GM19238 (cell line): Measurements from ENCODE around the gene NCS1.

ENCODE experiments used
- DNase-seq: peaks from one replicate; pipeline ENCODE4 v3.0.0; 2011; ENCODE audit warnings: low spot score; ENCODE audit not compliant: insufficient read length

The NCS1 gene

GRCh38 chr9:130175355-130175754 is 3.2 kb downstream of the NCS1 start:
- DNase-seq: no peak

DNA sequence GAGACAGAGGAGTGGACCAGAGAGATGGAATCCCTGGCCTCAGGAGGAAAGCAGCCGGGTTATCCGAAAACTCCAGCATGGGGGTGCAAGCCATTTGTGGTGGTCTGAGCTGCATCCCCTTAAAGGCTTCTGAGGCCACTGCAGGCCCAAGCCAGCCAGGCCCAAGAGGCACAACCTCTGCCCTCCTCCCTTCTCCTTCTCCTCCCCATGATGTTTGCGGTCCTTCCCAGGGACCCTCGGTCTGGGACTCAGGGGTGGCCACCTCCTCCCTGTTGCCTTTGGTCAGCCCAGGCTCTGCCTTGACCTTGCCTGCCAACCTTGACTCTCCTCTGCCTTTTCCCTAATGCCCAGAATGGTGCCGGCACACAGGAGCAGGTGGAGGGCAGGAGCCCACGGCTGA is 4.6 kb downstream of the NCS1 start:
- DNase-seq: no peak

DNA sequence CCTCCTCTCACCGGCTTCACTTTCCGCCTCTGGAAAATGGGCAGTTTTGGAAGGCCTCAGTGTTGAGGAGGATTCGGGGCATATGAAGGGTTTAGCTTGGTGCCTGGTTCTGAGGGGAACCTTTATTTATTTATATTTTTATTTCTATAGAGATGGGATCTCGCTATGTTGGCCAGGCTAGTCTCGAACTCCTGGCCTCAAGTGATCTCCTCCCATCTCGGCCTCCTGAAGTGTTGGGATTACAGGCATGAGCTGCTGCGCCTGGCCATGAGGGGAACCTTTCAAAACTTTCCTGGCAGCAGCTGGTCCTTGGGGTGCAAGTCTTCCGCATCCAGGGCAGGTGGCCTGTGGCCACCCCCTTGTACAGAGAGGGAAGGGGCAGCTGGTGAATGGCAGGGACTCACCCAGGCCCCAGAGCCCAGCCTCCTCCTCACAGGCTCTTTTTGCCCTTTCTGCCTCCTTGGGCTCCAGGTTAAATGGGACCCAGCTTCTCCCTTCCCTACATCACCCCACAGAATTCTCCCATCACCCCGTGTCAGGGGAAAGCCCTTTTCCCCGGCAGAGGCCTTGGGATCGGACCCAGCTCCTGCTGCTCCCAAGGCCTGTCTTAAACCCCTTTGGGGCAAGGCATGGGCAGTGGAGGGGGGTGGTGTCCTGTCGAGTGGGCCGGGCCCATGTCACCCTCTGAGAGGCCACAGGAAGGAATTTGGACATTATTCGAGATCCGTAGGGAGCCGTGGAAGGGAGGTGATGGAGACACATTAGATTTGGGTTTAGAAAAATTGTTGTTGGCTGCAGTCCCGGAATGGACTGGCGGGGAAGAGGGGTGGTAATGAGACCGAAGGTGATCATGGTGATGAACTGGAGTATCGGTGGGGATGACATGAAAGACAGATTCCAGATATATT is 5.9 kb downstream of the NCS1 start:
- DNase-seq: no peak

DNA sequence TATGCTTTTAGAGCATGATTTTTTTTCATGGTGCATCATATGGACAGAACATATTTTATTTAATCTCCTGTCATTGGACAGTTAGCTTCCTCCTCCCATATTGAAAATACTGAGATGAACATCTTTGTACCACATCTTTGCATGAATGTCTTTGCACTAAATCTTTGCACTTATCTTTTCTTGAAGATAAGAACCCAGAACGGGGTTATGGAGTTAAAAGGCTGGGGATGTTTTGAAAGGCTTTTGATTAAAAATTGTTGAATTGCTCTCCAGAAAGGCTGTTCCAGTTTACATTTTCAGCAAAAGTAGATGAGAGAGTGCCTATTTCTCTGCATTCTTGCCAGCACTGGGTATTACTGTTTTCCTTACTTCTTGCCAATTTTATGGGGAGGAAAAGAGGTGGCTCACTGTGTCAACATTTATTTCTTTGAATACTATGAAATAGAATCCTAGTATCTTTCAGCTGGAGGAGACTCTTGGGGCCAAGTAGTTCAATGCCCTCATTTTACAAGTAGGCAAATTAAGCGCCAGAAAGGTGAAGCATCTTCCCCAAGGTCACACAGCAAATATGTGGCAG is 7.2 kb downstream of the NCS1 start:
- DNase-seq: no peak

DNA sequence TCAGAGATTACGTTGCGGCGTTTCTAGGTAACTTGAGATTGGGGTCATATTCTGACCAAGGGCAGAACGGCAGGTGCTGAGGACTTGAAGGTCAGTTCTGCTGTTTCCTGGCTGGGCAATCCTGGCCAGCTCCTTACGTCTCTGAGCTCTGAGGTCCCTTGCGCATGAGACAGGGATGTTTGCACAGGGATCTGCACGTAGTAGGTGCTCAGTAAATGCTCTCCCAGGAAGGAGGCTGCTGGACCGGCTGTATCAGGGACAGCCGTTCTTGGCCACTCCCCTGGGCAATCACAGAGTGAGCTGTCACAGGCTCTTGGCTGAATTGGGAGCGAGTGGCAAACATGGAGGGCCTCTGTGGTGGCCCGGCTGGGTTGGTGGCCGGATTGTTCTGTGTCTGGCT is 8.3 kb downstream of the NCS1 start:
- DNase-seq: no peak

- no peak for DNase-seq
These were observed 9.6 kb downstream of the NCS1 start for GRCh38 chr9:130181678-130182380.

DNA sequence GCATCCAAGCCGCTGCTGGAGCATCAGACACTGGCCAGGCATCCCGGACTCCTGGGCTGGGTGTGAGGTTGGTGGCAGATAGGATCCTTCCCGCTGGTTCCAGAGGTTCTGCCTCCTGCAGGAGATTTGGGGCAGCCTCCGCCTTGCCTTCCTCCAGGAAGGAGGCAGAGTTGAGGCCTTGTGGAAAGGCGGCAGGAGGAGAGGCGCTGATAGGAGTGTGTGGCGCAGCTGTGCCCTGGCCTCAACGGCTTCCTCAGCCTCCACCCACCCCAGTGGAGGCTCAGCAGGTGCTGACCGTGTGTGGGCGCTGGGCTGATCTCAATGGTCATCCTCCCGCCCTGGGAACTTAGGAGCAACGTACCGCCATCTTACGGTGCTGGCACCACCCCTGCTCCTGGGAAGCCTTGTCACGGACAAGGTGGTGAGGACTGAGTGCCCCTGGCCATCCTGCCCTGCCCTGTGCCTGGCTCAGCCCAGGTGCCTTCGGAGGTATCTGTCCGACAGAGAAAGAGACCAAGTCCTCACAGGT is 10.2 kb downstream of the NCS1 start:
- DNase-seq: no peak

GRCh38 chr9:130183133-130183762 is 11.0 kb downstream of the NCS1 start:
- no peak for DNase-seq

- DNase-seq: no peak
These were observed 12.8 kb downstream of the NCS1 start for GRCh38 chr9:130185017-130185416.

GRCh38 chr9:130185490-130186031 is 13.4 kb downstream of the NCS1 start:
- no peak for DNase-seq

- DNase-seq: no peak
These were observed 13.8 kb downstream of the NCS1 start for GRCh38 chr9:130186051-130186450.

DNA sequence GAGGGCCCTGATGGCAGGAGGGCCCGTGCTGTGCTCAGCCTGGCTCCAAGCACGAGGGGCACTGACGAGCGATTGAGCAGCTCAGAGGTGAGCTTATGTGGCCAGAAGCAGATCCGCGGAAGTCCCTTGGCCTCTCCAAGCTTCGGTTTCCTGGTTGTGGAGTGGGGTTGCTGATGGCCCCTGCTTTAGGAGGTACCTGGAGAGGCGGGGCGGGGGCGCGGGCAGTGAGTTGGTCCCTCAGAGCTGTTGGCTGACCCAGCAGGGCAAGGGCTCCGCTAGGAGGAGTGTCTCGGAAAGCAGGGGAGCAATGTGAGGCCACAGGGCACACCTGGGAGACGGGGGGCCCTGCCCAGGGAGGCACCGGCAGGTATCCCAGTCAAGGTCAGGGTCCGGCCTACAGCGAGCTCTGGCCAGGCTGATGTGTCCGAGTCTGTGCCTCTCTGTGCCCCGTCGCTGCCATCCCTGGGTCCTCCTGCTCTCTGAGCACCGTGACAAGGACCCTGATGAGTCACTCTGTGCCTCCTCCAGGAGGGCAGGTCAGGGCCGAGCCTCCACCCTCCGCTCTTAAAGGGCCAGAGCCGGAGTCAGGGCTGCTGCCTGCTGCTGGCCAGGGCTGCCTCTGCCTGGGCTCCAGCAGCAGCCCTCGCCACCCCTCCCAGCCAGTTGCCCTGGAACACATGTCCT is 14.8 kb downstream of the NCS1 start:
- DNase-seq: no peak

DNA sequence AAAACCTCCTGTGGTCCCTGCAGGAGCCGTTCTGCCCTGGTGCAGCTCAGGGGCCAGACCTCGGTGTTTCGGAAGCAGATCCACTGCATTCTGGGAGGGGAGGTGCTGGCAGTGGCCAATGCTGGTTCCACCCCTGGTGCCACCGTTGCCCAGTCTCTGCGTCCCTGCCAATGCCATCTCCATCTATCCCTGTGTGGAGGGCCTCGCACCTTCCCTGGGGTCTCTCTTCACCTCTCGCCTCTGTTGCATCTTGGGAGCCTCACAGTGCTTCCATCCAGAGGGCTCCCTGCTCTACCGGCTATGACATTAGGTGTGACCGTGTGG is 15.3 kb downstream of the NCS1 start:
- DNase-seq: no peak

DNA sequence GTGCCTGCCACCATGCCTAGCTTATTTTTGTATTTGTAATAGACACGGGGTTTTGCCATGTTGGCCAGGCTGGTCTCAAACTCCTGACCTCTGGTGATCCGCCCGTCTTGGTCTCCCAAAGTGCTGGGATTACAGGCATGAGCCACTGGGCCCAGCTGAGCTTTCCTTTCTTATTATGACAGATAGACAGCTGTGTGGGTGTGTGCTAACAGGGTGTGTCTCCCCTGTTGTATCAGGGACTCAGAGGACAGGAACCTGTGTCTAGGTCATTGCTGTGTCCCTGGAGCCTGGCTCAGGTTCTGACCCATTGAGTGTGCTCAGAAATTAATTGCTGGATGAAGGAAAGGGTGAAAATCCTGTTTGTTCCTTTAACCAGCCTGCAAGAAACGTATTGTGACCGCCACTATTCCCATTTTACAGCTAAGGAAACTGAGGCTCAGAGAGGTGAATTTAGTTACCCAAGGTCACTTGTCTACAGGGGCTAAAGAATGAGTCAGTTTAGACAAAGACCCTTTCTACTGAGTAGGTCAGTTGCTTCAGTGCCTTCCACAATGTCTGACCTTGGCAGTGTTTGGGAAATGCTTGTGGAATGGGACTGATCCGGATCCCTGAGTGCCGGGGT is 16.8 kb downstream of the NCS1 start:
- DNase-seq: no peak

DNA sequence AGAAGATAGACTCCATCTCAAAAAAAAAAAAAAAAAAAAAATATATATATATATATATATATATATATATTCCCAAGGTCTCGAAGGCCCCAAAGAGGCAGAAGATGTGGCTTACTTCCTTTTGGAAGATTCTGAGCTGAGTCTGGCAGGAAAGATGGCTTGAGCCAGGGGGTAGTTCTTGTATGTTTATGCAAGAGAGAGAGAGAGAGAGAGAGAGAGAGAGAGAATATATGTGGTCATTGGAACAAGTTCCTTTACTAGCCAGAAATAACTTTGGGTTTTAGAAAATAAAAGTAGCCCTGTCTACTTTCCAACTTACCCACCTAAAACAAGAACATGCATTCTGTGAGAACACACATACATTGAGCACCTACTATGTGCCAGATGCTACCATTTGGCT is 17.6 kb downstream of the NCS1 start:
- no peak for DNase-seq

GRCh38 chr9:130191068-130191748 is 19.0 kb downstream of the NCS1 start:
- no peak for DNase-seq

DNA sequence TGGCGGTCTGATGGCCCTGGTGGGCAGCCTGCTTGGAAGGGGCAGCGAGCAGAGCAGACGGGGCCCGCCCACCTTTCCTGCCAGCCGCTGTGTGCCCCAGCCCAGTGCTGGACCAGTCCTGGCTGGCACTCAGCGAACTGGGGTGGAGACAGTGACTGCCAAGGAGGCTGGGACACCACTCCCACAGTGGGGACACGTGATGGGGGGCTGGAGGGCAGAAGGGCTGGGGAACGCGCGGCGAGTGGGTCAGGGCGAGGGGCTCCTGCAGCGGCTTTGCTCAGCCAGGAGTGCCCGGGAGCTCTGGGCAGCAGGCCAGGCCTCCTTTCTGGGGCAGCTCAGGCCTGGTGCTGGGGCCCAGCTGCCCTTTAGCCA is 19.5 kb downstream of the NCS1 start:
- no peak for DNase-seq

- DNase-seq: no peak
These were observed 20.3 kb downstream of the NCS1 start for GRCh38 chr9:130192382-130192999.

DNA sequence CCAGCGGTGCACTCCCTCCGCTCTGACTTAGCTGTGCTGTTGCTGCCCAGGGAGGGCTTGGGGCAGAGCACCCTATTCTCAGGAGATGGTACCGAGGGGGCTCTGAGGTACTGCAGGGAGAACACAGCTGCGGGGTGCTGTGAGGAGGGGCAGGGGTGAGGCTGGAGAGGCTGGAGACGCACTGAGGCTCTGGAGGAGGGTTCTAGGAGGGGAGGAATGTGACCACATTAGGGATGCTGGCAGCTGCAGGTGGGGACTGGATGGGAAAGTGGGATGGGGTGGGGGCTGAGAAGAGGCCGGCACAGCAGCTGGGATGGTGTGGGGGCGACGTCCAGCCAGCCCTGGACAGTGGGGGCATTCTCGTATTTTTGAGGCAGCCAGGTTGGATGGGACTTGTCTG is 20.9 kb downstream of the NCS1 start:
- DNase-seq: no peak
